ENCODE results near the gene ATXN1.
"Not testable (repeated sequence)": the region's sequence is repeated elsewhere in the genome, so short reads cannot be mapped to it uniquely, and the experiment has no call there.

ATXN1 gene

DNA sequence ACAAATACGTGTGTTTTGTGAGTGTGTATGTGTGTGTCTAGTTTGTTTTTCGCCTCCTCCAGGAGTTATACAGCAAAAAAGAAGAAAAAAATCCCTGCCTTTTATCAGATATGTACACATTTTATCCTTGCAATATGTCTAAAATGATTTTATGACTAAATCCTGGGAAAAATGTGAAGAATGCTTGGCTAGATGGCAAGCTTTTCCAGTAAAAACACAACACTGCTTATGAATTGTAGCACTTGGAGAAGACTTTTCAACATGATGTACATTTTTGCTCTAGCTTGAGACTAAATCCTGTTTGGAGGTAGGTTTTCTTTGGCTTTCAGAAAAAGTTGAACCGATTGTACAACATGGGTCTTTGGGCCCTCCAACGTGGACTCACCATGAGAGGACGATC is 362.7 kb downstream of the ATXN1 start:
- no peak for TF ChIP-seq CTCF (IDR thresholded peaks at IDR 0.05; ENCODE audit: low read depth, low read length)
- no peak overlapping the region for H3K4me3 ChIP-seq (ENCODE audit: low read depth, low read length)

DNA sequence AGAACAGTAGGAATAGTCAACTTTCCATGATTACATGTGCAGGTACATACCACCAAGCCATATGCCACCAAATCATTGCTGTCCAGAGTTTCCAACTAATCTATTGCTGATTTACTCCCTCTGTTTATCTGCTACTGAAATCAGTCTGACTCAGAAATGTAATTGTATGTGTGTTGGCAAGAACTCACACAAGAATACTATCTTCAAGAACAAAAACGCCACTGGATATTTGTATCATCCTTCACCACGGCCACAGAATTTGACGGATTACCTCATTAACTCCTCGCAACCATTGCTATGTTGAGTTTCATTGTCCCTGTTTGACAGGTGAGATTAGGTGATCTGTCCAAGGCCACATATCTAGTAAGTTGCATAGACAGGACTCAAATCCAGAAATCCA is 363.6 kb downstream of the ATXN1 start:
- H3K4me3 ChIP-seq (ENCODE audit: low read depth, low read length): no peak overlapping the region
- no peak for TF ChIP-seq CTCF (IDR thresholded peaks at IDR 0.05; ENCODE audit: low read depth, low read length)

- H3K4me3 ChIP-seq (ENCODE audit: low read depth, low read length): no peak overlapping the region
- no peak for TF ChIP-seq CTCF (IDR thresholded peaks at IDR 0.05; ENCODE audit: low read depth, low read length)
These were observed 364.6 kb downstream of the ATXN1 start for GRCh38 chr6:16396497-16397319.

- no peak overlapping the region for H3K4me3 ChIP-seq (ENCODE audit: low read depth, low read length)
- no peak for TF ChIP-seq CTCF (IDR thresholded peaks at IDR 0.05; ENCODE audit: low read depth, low read length)
These were observed 366.6 kb downstream of the ATXN1 start for GRCh38 chr6:16394632-16395031.

DNA sequence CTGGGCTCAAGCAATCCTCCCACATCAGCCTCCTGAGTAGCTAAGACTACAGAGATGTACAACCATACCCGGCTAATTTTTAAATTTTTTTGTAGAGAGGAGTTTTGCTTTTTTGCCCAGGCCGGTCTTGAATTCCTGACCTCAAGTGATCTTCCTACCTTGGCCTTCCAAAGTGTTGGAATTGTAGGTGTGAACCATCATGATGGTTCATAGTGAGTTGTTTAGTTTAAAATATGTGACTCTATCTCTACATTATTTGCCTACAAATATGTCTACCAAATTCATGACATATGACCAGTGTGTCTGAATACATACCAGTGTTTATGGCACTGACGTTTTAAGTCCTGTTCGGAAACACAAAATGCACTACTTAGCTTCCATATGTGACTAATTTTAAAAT is 367.9 kb downstream of the ATXN1 start:
- H3K4me3 ChIP-seq (ENCODE audit: low read depth, low read length): no peak overlapping the region
- no peak for TF ChIP-seq CTCF (IDR thresholded peaks at IDR 0.05; ENCODE audit: low read depth, low read length)

- H3K4me3 ChIP-seq (ENCODE audit: low read depth, low read length): no peak overlapping the region
- TF ChIP-seq CTCF (IDR thresholded peaks at IDR 0.05; ENCODE audit: low read depth, low read length): no peak
These were observed 369.2 kb downstream of the ATXN1 start for GRCh38 chr6:16392010-16392409.

DNA sequence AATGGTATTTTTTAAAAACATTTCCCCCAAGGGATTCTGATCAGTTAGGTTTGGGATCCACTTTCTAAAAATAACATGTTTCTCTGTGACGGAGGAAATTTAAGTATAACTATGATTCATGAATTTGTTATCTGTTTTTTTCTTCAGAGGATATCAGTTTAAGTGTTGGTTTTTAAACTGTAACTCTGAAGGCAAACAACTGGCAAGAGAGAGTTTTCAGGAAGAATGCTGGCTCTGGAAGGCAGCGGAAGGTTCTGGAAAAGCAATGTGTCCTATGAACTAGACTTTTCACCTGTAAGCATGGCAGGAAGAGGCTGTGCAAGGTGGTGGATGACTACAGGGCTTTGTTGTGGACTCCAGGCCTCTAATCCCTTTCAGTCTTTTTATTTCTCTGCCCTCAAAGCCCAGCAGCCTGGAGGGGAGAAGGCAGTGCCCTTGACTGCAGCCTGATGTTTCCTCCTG is 369.8 kb downstream of the ATXN1 start:
- H3K4me3 ChIP-seq (ENCODE audit: low read depth, low read length): no peak overlapping the region
- TF ChIP-seq CTCF (IDR thresholded peaks at IDR 0.05; ENCODE audit: low read depth, low read length): no peak

GRCh38 chr6:16390909-16391450 is 370.3 kb downstream of the ATXN1 start:
- H3K4me3 ChIP-seq (ENCODE audit: low read depth, low read length): not testable (repeated sequence)
